Stimulated activated CD4-positive, alpha-beta T cell treated with anti-CD3 and anti-CD28 coated beads, Interleukin-1b, Interleukin-23, amount 100 ng/mL, for 24 hours (primary cell): Measurements from ENCODE around the gene SCCPDH.
A peak's percentile ranks its signal among the peaks of the same experiment; 100 is the strongest.

Source experiments
- DNase-seq, 4 experiments: peaks; one replicate each; pipeline ENCODE4 v3.0.0-alpha.2; 2020; ENCODE audit warnings: low read depth in 4 of 4, low spot score in 1 of 4

Gene SCCPDH

DNA sequence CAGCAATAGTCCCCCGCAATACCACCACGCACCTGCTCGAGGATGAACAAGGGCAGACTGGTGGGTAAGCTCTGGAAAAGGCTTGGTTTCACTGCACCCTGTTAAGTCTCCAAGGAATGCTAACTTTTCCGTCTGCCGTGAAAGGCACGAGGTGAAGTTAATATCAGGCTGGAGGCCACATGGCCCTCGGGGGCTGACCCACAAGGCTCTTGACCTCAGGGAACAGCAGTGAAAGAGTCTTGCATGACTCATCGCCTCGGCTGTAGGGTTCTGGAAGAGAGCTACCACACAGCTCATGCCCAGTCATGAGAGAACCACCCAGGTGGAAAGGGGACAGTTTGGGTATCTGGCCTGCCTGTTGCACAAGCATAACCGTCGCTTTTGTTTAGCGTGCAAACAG lies 24.7 kb downstream of the SCCPDH start:
- no peak for DNase-seq

DNA sequence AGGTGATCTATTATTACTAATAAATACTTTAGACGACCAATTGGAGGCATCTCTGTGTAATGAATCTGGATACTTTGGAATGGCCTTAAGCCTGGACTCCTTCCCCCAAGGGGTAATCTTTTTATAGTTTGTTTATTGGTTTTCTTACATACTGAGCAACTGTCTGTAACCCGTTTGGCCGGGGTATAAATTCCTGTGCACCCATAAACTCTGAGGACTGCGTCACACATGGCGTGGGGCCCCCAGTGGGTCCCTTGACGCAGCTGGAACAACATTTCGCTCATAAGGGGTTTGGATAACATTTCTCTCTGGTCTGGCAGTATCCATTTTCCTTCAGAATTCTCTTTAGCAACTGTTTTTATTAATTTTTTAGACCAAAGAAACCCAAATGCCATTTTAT lies 26.5 kb downstream of the SCCPDH start:
- DNase-seq, result no peak

DNA sequence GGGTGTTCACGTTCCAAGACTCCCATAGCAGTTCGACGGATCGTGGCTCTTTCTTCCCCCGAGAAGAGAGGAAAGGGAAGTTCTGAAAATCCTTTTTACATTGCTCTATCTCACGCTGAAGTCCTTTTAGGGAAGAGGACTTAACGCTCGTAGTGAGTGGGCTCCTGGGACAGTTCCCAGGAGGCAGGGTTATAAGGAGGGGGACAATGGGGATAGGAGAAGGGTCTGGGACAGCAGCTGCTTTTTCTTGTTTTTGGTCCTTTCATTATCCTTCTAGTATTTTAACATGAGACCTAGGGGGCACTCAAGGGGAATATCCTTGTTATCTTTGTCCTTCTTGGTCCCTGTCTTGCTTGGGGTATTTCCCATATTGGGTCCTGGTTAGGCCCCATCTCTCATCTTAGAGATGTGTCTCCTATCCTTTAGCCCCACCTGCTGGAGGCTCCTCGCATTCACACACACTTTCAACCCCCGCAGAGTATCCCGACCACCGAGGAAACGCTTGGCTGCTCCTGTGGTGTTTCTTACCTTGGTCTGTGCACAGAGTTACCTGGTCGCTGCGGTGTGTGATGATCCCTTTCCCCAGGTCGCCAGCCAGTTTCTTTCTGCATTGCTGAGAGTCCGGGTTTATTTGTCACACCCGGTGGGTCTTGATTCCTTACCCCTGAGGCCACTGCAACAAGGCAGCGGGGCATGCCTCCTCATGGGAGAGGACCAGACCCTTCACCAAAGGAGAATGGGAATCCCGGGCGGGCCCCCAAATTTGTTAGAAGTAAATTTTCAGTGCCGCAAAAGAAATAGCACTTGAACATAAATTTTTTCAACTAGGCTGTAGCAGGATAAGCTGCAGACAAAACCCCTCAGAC lies 29.7 kb downstream of the SCCPDH start:
- peak; percentile 7 to 30 (median 28) for DNase-seq

- DNase-seq, result no peak
These were observed 31.2 kb downstream of the SCCPDH start for GRCh38 chr1:246755419-246755818.

- no peak for DNase-seq
These were observed 36.5 kb downstream of the SCCPDH start for GRCh38 chr1:246760422-246761347.

DNA sequence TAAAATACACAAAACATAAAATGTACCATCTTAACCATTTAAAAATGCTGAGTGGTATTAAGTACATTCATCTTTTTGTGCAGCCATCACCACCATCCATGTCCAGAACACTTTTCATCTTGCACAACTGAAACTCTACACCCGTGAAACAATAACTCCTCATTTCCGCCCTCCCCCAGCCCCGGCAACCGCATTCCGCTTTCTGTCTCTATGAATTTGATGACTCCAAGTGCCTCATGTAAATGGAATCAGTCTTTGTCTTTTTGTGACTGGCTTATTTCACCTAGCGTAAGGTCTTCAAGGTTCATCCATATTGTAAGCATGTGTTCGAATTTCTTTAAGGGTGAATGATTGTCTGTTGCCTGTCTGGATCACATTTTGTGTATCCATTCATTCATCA lies 37.2 kb downstream of the SCCPDH start:
- DNase-seq, result no peak

DNA sequence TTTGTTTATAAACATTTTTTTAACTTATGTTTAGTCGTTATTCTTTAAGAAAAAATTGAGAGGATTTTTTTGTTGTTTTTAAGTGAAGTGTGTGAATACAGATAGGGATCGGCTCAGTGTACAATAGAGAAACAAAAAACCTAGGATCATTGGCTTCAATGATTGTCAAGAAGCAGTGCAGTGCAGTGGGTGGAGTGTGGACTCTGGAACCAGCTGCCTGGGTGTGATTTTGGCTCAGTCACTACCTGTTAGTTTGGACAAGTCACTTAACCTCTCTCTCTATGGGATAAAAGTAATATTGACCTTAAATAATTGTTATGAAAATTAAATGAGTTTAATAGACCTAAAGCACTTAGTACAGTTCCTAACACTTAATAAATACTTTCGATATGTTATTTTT lies 41.3 kb downstream of the SCCPDH start:
- DNase-seq, result no peak

GRCh38 chr1:246768403-246769020 lies 44.3 kb downstream of the SCCPDH start:
- no peak for DNase-seq

- DNase-seq, result no peak
These were observed 45.1 kb downstream of the SCCPDH start for GRCh38 chr1:246769306-246769705.

- no peak for DNase-seq
These were observed 47.2 kb downstream of the SCCPDH start for GRCh38 chr1:246771366-246771765.

GRCh38 chr1:246772686-246773085 lies 48.5 kb downstream of the SCCPDH start:
- DNase-seq, result no peak

DNA sequence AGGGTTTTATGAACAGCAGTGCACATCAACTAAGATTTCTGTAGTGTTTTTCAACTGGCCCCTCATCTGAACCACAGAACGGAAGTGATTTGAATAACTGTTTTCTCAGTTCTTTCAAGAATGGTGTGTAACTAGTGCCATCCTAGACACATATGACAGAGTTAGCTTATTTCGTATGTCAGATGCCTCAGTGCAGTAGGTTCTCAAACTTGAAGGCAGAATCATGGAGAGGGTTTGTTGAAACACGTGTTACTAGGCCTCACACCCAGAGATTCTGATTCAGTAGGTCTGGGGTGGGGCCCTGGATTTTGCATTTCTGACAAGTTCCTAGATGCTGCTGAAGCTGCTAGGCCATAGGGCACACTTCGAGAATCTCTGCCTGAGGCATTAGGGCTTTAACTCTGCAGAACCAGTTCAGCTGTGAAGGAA lies 49.0 kb downstream of the SCCPDH start:
- no peak for DNase-seq

GRCh38 chr1:246775531-246776385 lies 51.5 kb downstream of the SCCPDH start:
- no peak for DNase-seq

- no peak for DNase-seq
These were observed 52.7 kb downstream of the SCCPDH start for GRCh38 chr1:246776923-246777322.

DNA sequence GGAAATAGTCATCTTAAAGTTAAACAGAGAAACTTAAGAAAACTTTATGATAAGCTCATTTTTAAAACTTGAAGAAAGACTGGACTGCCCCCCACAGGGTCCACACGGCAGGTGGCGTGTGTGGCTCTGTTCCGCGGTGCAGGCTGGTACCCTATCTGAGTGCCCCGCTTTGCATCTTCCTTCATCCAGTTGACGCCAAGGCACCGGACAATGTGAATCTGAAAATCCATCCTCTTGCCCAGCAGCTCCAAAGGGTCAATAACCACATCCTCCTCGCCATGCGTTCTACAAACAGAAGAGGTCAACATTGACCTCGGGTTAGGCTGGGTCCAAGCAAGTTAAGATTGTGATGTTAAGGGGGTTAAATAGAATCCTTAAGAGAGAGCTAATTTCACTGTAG lies 54.5 kb downstream of the SCCPDH start:
- DNase-seq, result no peak

- DNase-seq, result no peak
These were observed 55.5 kb downstream of the SCCPDH start for GRCh38 chr1:246779561-246780175.

DNA sequence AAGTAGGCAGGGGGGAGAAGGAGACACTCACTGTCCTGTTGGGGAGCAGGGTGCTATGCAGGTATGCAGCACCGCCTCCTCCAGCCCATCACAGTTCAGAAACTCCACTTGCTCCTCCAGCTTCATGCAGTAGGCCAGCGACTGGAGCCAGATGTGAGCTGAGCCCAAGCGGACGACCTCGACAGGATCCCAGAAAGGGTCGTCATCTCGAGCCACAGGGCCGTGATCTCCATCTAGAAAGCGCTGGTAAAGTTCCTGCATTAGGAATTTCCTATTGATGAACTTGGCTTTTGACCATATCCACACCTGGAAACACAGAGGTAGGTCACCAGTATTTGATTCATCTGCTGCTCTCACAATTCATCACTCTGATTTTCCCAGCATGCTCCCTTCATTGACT lies 56.1 kb downstream of the SCCPDH start:
- no peak for DNase-seq

- DNase-seq, result no peak
These were observed 57.0 kb downstream of the SCCPDH start for GRCh38 chr1:246781212-246781611.

- no peak for DNase-seq
These were observed 58.1 kb downstream of the SCCPDH start for GRCh38 chr1:246782120-246782900.
